Endothelial cell of umbilical vein (primary cell): ENCODE measurements around the gene DCAF11. TPM values are rescaled to one million over a fixed set of nuclear protein-coding genes. Genes with fewer than 3 reads are reported as not detected.

Experiments
- BruUV-seq: library from RNA; stranded (reverse); fragments of 400-500 nt; replicated peaks from 2 replicates; lab custom pipeline; 2021; lab: Mats Ljungman, UMichigan
- CTCF ChIA-PET: fragments of 300-600, 350-600 bp; sonication (Branson Sonifier 250); formaldehyde crosslinking; loops from one replicate; lab custom pipeline; 2021; ENCODE audit warnings: antibody characterized with exemption, inconsistent platforms; lab: Charles Lee
- POLR2A ChIA-PET: fragments of 300-600, 350-600 bp; sonication (Branson Sonifier 250); formaldehyde crosslinking; loops from one replicate; lab custom pipeline; 2021; ENCODE audit warnings: antibody characterized with exemption, inconsistent platforms; lab: Charles Lee
- DNase-seq: peaks from one replicate; pipeline ENCODE4 v3.0.0-alpha.2; 2011; ENCODE audit warnings: low read depth, low spot score
- FAIRE-seq: peaks from 2 replicates; lab custom pipeline; 2011; peaks lifted over from hg19 to GRCh38; lab: Jason Lieb, UNC
- H2AFZ ChIP-seq: 2 replicates; pipeline ENCODE4 v1.6.0; 2012; ENCODE audit warnings: low read depth, low read length, control low read depth, inconsistent platforms
- H3K27ac ChIP-seq: 2 replicates; pipeline ENCODE4 v1.5.1; 2011; ENCODE audit warnings: low read depth, mild to moderate bottlenecking, control low read depth, low read length, moderate library complexity; ENCODE audit not compliant: insufficient read depth
- H3K27me3 ChIP-seq, 2 experiments: 2 replicates each; pipeline versions ENCODE4 v1.6.0 to v1.6.1; 2011; ENCODE audit warnings: low read length in 2 of 2, mixed read lengths in 1 of 2; ENCODE audit not compliant: control insufficient read depth in 2 of 2, insufficient read depth in 2 of 2
- H3K36me3 ChIP-seq, 2 experiments: 2 replicates in 1 of 2; 3 replicates in 1 of 2; pipeline ENCODE4 v1.5.1; 2011; ENCODE audit warnings: low read length in 2 of 2, mild to moderate bottlenecking in 1 of 2, moderate library complexity in 1 of 2; ENCODE audit not compliant: control insufficient read depth in 2 of 2, insufficient read depth in 2 of 2; ENCODE audit errors: extremely low read depth in 1 of 2
- H3K4me1 ChIP-seq: 3 replicates; pipeline ENCODE4 v1.5.1; 2011; ENCODE audit warnings: mild to moderate bottlenecking, low read length; ENCODE audit not compliant: control insufficient read depth, insufficient read depth; ENCODE audit errors: extremely low read depth
- H3K4me2 ChIP-seq: 2 replicates; pipeline ENCODE4 v1.6.1; 2011; ENCODE audit warnings: low read length, control low read depth, mixed read lengths; ENCODE audit not compliant: insufficient read depth
- H3K4me3 ChIP-seq, 3 experiments: fragments of 200-600 bp in 1 of 3; sonication (generic), shearing (Covaris generic) in 1 of 3; replicated peaks in 1 of 3; 2 replicates each; pipeline ENCODE4 v1.5.1; 2011 to 2016; ENCODE audit warnings: control low read depth in 3 of 3, low read length in 3 of 3, mild to moderate bottlenecking in 2 of 3, inconsistent platforms in 1 of 3, low read depth in 1 of 3, moderate library complexity in 1 of 3; ENCODE audit not compliant: insufficient read depth in 1 of 3
- H3K79me2 ChIP-seq: 2 replicates; pipeline ENCODE4 v1.6.0; 2012; ENCODE audit warnings: low read length, inconsistent platforms; ENCODE audit not compliant: control insufficient read depth, insufficient read depth
- H3K9ac ChIP-seq: replicated peaks from 2 replicates; pipeline ENCODE3; 2011; ENCODE audit warnings: low read length, control low read depth; ENCODE audit not compliant: insufficient read depth; ENCODE audit errors: extremely low read depth
- H3K9me1 ChIP-seq: replicated peaks from 3 replicates; pipeline ENCODE4 v1.6.0; 2011; ENCODE audit warnings: mild to moderate bottlenecking, low read length; ENCODE audit not compliant: control insufficient read depth, insufficient read depth; ENCODE audit errors: extremely low read depth
- H3K9me3 ChIP-seq: replicated peaks from 2 replicates; pipeline ENCODE4 v1.5.1; 2012; ENCODE audit warnings: low read length, inconsistent platforms; ENCODE audit not compliant: control insufficient read depth, insufficient read depth
- H4K20me1 ChIP-seq: replicated peaks from 2 replicates; pipeline ENCODE3; 2011; ENCODE audit warnings: mild to moderate bottlenecking, low read length; ENCODE audit not compliant: control insufficient read depth, insufficient read depth; ENCODE audit errors: extremely low read depth
- CTCF ChIP-seq, 2 donors: IDR thresholded peaks; 1 replicate in 1 of 2; 2 replicates in 1 of 2; pipeline ENCODE4 v1.5.1; 2011; ENCODE audit warnings: low read length in 2 of 2, mild to moderate bottlenecking in 2 of 2, moderate library complexity in 2 of 2, control low read depth in 1 of 2, inconsistent platforms in 1 of 2, low read depth in 1 of 2; ENCODE audit not compliant: insufficient read depth in 1 of 2; ENCODE audit errors: extremely low read depth in 1 of 2
- EZH2 ChIP-seq: IDR thresholded peaks from 2 replicates; pipeline ENCODE4 v1.6.1; 2012; ENCODE audit warnings: borderline replicate concordance, low read depth, mild to moderate bottlenecking, moderate library complexity, low read length, inconsistent platforms; ENCODE audit not compliant: severe bottlenecking
- FOS ChIP-seq: IDR thresholded peaks from 2 replicates; pipeline ENCODE4 v1.6.1; 2011; ENCODE audit warnings: mild to moderate bottlenecking, low read length, moderate library complexity, borderline replicate concordance; ENCODE audit not compliant: insufficient read depth
- GATA2 ChIP-seq: IDR thresholded peaks from 2 replicates; pipeline ENCODE4 v1.7.0; 2011; ENCODE audit warnings: low read depth, mild to moderate bottlenecking, moderate library complexity, mixed read lengths, low read length; ENCODE audit not compliant: insufficient read length, insufficient read depth
- JUN ChIP-seq: IDR thresholded peaks from 2 replicates; pipeline ENCODE4 v1.6.1; 2011; ENCODE audit warnings: borderline replicate concordance, low read depth; ENCODE audit not compliant: insufficient read length, insufficient read depth
- MAX ChIP-seq: IDR thresholded peaks from 2 replicates; pipeline ENCODE4 v1.6.1; 2011; ENCODE audit not compliant: insufficient read depth, insufficient read length
- MYC ChIP-seq: IDR thresholded peaks from one replicate; pipeline ENCODE4 v1.6.1; 2011; ENCODE audit warnings: mild to moderate bottlenecking, low read depth, low read length
- POLR2A ChIP-seq: IDR thresholded peaks from 2 replicates; pipeline ENCODE4 v1.6.1; 2012; ENCODE audit warnings: low read depth, mild to moderate bottlenecking, control low read depth, low read length
- POLR2AphosphoS5 ChIP-seq: IDR thresholded peaks from 2 replicates; pipeline ENCODE4 v1.6.1; 2012; ENCODE audit warnings: low read depth, mild to moderate bottlenecking, control low read depth, low read length, moderate library complexity; ENCODE audit not compliant: insufficient read depth
- dilution Hi-C: fragments of 300-500 bp; cut with MboI; formaldehyde crosslinking; loops from one replicate; pipeline ENCODE4 v1.15.0; 2019; ENCODE audit warnings: low sequenced_read_pairs; ENCODE audit not compliant: extremely low pct_ligation_motif_present
- intact Hi-C: fragments of 100-400 bp; cut with micrococcal nuclease; formaldehyde crosslinking; loops from one replicate; pipeline ENCODE4 v1.10.0; 2022
- polyA plus RNA-seq, 4 experiments: library from polyadenylated mRNA; depleted of rRNA in 3 of 4; stranded (reverse) in 3 of 4; unstranded in 1 of 4; fragments of >200 nt; gene quantifications; 2 replicates each; pipeline versions ENCODE4 v1.2.1 to v1.2.3, GENCODE V29; 2011 to 2012; ENCODE audit warnings: missing spikeins in 1 of 4
- total RNA-seq: library from RNA; stranded (reverse); gene quantifications from 2 replicates; pipeline ENCODE4 v1.2.3, GENCODE V29; 2021

DCAF11 gene
- total and polyA plus RNA-seq, 2 donors (not counting 3 experiments of a cell fraction or from before 2014, with no cell fraction given), result 37.3 to 38.5 TPM

GRCh38 chr14:24110523-24110922, 4.1 kb upstream of the DCAF11 start:
- dilution Hi-C loops, result no loop called here

More at GRCh38 chr14:24110523-24110922, 4.1 kb upstream of the DCAF11 start:
- DNase-seq, result no peak
- H4K20me1 ChIP-seq, result no peaks in the 10 kb centered on the region
- no peak overlapping the region for H3K27ac ChIP-seq
- H3K9ac ChIP-seq, result no peak overlapping the region
- no peaks in the 10 kb centered on the region for H3K36me3 ChIP-seq
- ChIA-PET CTCF (interaction anchor here (1.2 to 11.7 kb wide), 6 partner anchors 9 to 54 kb away, joined by 3 to 420 read pairs (median 7); partner anchors contain the start of genes EMC9, IRF9, PCK2 and PSME2), POLR2A (no interaction called here)
- no peak overlapping the region for H3K4me3 ChIP-seq
- no peak for FAIRE-seq
- H3K27me3 ChIP-seq, result no peaks in the 10 kb centered on the region
- H3K4me2 ChIP-seq, result no peak overlapping the region
- H2AFZ ChIP-seq, result no peak overlapping the region
- no peaks in the 10 kb centered on the region for H3K79me2 ChIP-seq
- H3K9me1 ChIP-seq, result no peaks in the 10 kb centered on the region
- no peak for TF ChIP-seq POLR2A
- TF ChIP-seq POLR2AphosphoS5, result no peak
- no peak for TF ChIP-seq CTCF (IDR thresholded peaks at IDR 0.05; ENCODE audit: extremely low read depth in 1 of 2, insufficient read depth in 1 of 2, low read depth in 1 of 2, low read length in 2 of 2)
- TF ChIP-seq JUN, result no peak
- TF ChIP-seq EZH2, result no peak
- TF ChIP-seq MYC, result no peak
- TF ChIP-seq GATA2, result no peak
- TF ChIP-seq MAX, result no peak
- no peak for TF ChIP-seq FOS
- H3K4me1 ChIP-seq, result peaks cover 25% of the 10 kb centered on the region
- no peaks in the 10 kb centered on the region for H3K9me3 ChIP-seq
- intact Hi-C loops, result loop anchor here (5.0 kb wide), 1 partner anchor 1178 kb away; no protein-coding TSS in a partner anchor
- no TSS peak for BruUV-seq
